Astrocyte of the spinal cord (primary cell): Measurements from ENCODE around the gene C20orf202.

Source experiments
- DNase-seq: peaks from one replicate; pipeline ENCODE4 v3.0.0; 2011; ENCODE audit warnings: low read depth, low spot score
- H3K4me3 ChIP-seq: 2 replicates; pipeline ENCODE4 v1.5.1; 2011; ENCODE audit warnings: low read depth, mild to moderate bottlenecking, low read length, moderate library complexity
- in situ Hi-C: cut with HindIII; loops from 2 replicates; pipeline ENCODE4 v1.10.0; 2017; ENCODE audit warnings: low sequenced_read_pairs
- TF ChIP-seq, protein P1 (sequence below): IDR thresholded peaks from 2 replicates; pipeline ENCODE4 v1.5.1; 2012; ENCODE audit warnings: low read depth, mild to moderate bottlenecking, low read length, inconsistent platforms

Gene C20orf202

GRCh38 chr20:1163653-1164052 is 39.6 kb upstream of the C20orf202 start:
- TF ChIP-seq, protein P1, sequence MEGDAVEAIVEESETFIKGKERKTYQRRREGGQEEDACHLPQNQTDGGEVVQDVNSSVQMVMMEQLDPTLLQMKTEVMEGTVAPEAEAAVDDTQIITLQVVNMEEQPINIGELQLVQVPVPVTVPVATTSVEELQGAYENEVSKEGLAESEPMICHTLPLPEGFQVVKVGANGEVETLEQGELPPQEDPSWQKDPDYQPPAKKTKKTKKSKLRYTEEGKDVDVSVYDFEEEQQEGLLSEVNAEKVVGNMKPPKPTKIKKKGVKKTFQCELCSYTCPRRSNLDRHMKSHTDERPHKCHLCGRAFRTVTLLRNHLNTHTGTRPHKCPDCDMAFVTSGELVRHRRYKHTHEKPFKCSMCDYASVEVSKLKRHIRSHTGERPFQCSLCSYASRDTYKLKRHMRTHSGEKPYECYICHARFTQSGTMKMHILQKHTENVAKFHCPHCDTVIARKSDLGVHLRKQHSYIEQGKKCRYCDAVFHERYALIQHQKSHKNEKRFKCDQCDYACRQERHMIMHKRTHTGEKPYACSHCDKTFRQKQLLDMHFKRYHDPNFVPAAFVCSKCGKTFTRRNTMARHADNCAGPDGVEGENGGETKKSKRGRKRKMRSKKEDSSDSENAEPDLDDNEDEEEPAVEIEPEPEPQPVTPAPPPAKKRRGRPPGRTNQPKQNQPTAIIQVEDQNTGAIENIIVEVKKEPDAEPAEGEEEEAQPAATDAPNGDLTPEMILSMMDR: no peak
- no peak for DNase-seq
- H3K4me3 ChIP-seq: no peak overlapping the region
- in situ Hi-C loops: no loop called here

DNA sequence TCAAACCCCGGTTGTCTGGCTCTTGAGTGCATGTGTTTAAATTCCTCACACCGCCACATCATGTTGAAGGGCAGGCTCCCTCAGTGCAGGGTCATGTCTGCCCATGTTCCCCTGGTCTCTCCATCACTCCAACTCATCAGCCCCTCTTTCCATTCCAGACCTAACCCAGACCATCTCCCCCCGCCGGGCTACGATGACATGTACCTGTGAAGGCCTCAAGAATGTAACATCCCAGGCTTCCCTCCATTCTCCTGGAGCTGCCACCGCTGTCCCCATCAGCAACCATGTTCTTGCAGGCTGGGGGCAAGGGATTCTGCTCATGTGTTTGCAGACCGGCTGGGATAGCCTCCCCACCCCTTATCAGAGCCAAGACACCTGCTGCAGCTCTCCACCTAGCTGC is 38.4 kb upstream of the C20orf202 start:
- H3K4me3 ChIP-seq: no peak overlapping the region
- in situ Hi-C loops: no loop called here
- TF ChIP-seq, protein P1: no peak
- no peak for DNase-seq

DNA sequence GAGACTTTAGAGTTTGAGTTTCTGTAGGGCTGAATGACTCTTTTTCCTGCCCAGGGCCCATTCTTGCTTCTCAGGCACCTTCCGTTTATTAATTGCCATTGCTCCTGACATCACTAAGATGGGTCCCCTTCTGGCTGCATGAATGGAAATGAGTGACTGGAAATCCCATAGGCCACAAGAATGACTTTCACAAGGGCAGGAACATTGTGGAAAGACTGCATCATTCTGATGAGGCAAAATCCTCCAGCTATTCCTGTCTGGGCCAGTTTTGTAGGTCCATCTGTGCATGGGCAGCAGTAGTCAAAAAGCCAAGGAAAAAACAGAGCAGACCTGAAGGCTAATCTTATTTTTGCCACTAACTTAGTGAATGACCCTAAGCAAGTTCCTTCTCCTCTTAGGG is 37.7 kb upstream of the C20orf202 start:
- TF ChIP-seq, protein P1: no peak
- H3K4me3 ChIP-seq: no peak overlapping the region
- DNase-seq: no peak
- in situ Hi-C loops: no loop called here

GRCh38 chr20:1165941-1166340 is 37.3 kb upstream of the C20orf202 start:
- TF ChIP-seq, protein P1: no peak
- in situ Hi-C loops: no loop called here
- no peak overlapping the region for H3K4me3 ChIP-seq
- DNase-seq: no peak

DNA sequence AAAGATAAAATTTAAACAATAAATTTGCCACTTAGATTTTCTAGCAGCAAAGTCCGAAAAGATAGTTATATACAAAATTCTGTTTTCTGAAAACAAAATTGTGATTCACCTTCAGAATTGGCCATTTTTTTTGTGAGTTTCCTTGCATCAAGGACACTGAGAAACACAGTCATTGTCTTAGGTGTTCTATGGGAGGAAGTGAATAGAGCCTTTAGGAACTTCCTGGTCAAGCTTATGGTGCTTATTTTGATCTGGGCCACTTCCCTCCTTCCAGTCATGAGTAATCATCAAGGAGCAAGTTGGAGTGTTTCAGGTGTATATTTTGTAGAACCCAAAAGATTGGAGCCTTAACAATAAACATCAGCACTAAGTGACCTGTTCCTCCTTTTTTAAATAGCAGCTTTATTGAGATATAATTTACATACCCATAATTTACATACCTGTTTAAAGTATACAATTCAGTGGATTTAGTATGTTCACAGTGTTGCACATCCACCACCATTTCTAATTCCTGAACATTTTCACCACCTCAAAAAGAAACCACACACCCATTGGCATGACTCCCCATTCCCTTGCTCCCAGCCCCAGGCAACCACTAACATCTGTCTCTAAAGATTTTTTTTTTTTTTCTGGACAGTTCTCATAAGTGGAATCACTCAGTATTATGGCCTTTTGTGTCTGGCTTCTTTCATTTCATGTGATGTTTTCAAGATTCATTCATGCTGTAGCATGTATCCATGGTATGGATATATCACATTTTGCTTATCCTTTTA is 36.1 kb upstream of the C20orf202 start:
- no peak for DNase-seq
- in situ Hi-C loops: no loop called here

GRCh38 chr20:1169224-1169623 is 34.0 kb upstream of the C20orf202 start:
- DNase-seq: no peak
- TF ChIP-seq, protein P1: no peak
- no peak overlapping the region for H3K4me3 ChIP-seq
- in situ Hi-C loops: no loop called here

More for the DNA sequence above, 36.1 kb upstream of the C20orf202 start:
- H3K4me3 ChIP-seq: no peak overlapping the region
- TF ChIP-seq, protein P1: no peak
